SK-N-MC (cell line): ENCODE results near the gene MACROD2.

Experiments
- EZH2 ChIP-seq: fragments of 200-600 bp; sonication (generic); IDR thresholded peaks from one replicate; pipeline ENCODE4 v1.6.1; 2017; ENCODE audit warnings: antibody characterized with exemption
- POLR2AphosphoS5 ChIP-seq: IDR thresholded peaks from 2 replicates; pipeline ENCODE4 v1.6.1; 2012; ENCODE audit warnings: mild to moderate bottlenecking, low read depth, low read length, borderline replicate concordance

GRCh38 chr20:14717134-14717999, 722.1 kb downstream of the MACROD2 start:
- TF ChIP-seq EZH2: no peak
- no peak for TF ChIP-seq POLR2AphosphoS5
